CD4-positive, alpha-beta T cell treated with Interleukin-15 for 4 hours (primary cell): ENCODE measurements around the gene KRTAP9-8.
"Not testable (repeated sequence)": the region's sequence is repeated elsewhere in the genome, so short reads cannot be mapped to it uniquely, and the experiment has no call there.

Source experiments
- DNase-seq: peaks from one replicate; pipeline ENCODE4 v3.0.0-alpha.2; 2020; ENCODE audit warnings: low spot score

The KRTAP9-8 gene, protein sequence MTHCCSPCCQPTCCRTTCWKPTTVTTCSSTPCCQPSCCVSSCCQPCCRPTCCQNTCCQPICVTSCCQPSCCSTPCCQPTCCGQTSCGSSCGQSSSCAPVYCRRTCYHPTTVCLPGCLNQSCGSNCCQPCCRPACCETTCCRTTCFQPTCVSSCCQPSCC

GRCh38 chr17:41237949-41238437 lies at the start of gene KRTAP9-8:
Gene KRTAP9-8, plus strand, starts transcription at chr17:41237999. Its CDS starts 53 bp downstream, at chr17:41238052.
- not testable (repeated sequence) for DNase-seq

- not testable (repeated sequence) for DNase-seq
Observed at GRCh38 chr17:41189837-41190318, 47.9 kb upstream of the KRTAP9-8 start, which contains the start of gene KRTAP9-1. Gene KRTAP9-1, plus strand, starts transcription at chr17:41189887. Its CDS starts 0 bp downstream, at chr17:41189887.

GRCh38 chr17:41190328-41190727 lies 47.5 kb upstream of the KRTAP9-8 start:
- DNase-seq = no peak

GRCh38 chr17:41196068-41196467 lies 41.7 kb upstream of the KRTAP9-8 start:
- DNase-seq = no peak

DNA sequence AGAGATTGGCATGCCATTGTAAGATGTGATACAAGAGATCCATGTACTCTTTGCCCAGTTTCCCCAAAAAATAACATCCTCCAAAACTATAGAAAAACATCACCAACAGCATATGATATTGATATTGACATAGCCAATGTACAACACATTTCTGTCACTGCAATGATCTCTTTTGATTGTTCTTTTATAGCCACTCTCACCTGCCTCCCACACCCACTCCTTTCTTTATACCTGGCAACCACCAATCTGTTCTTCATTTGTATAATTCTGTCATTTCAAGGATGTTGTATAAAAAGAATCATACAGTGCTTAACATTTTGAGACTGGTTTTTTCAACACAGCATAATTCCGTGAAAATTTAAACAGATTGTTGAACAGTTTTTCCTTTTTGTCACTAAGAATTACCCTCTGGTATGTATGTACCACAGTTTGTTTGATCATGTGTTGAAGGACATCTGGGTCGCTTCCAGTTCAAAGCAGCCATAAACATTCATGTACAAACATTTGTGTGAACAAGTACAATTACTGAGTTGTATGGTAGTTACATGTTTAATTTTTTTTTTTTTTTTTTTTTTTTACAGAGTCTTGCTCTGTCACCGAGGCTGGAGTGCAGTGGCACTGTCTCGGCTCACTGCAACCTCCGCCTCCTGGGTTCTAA lies 38.2 kb upstream of the KRTAP9-8 start:
- no peak for DNase-seq

- no peak for DNase-seq
Observed at GRCh38 chr17:41211845-41212466, 25.8 kb upstream of the KRTAP9-8 start.

GRCh38 chr17:41212524-41213169 lies 25.2 kb upstream of the KRTAP9-8 start:
- DNase-seq = no peak

DNA sequence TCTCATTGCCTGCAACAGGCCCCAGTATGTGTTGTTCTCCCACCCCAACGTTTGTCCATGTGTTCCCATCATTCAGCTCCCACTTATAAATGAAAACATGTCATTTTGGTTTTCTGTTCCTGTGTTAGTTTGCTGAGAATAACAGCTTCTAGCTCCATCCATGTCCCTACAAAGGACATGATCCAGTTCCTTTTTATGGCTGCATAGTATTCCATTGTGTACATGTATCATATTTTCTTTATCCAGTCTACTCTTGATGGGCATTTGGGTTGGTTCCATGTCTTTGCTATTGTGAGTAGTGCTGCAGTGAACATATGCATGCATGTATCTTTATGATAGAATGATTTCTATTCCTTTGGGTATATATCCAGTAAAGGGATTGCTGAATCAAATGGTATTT lies 22.1 kb upstream of the KRTAP9-8 start:
- no peak for DNase-seq

DNA sequence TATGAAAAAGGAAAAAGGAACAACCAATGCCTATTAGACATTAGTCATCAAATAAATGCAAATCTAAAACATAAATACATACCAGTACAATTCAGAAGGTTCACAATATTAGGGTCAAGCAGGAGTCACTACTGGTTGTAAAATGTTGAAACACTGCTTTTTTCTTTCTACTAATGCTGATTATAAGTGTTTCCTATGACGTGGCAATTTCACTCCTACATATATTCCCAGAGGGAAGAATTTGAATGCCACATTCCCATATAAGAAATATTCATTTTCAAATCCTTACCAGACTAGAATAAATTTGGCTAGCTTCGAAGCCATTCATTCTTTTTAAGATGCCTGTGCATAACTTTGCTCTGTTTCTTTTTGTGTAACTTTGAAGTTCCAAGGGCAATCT lies 14.0 kb upstream of the KRTAP9-8 start:
- DNase-seq = no peak

GRCh38 chr17:41226051-41226450 lies 11.7 kb upstream of the KRTAP9-8 start:
- DNase-seq = no peak

- DNase-seq = not testable (repeated sequence)
Observed at GRCh38 chr17:41226598-41227095, 11.2 kb upstream of the KRTAP9-8 start, which contains the start of gene KRTAP9-2. Gene KRTAP9-2, plus strand, starts transcription at chr17:41226648. Its CDS starts 7 bp downstream, at chr17:41226655.

- DNase-seq = no peak
Observed at GRCh38 chr17:41230094-41230493, 7.7 kb upstream of the KRTAP9-8 start.

DNA sequence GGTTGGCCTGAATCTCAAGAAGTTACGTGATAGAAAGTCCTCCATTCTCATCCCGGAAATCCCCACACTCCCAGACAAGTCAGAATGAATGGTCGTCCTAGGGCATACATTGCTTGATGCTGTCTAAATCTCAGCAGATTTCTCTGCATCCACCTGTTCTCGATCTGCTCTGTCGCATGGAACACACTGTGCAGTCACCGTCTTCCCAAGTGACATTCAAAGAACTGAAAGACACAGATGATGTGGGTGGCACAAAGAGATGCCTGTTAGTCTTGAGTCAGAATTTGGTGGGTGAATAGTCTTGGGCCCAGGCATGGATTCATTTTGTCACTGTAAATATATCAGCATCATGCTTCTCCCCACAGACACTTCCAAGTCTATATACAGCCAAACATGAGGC lies 6.1 kb upstream of the KRTAP9-8 start:
- DNase-seq = no peak

DNA sequence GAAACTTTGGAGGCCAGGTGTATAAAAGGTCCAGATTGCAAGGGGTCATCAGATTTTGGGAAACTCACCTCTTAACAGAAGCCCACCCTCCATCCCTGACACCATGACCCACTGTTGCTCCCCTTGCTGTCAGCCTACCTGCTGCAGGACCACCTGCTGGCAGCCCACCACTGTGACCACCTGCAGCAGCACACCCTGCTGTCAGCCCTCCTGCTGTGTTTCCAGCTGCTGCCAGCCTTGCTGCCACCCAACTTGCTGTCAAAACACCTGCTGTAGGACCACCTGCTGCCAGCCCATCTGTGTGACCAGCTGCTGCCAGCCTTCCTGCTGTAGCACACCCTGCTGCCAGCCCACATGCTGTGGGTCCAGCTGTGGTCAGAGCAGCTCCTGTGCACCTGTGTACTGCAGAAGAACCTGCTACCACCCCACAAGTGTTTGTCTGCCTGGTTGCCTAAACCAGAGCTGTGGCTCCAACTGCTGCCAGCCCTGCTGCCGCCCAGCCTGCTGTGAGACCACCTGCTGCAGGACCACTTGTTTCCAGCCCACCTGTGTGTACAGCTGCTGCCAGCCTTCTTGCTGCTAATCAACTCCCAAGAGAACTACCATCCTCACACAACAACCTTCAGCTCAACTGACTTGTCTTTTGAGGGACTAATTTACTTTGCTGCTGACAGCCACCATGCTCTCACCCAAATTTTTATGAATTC lies 5.2 kb upstream of the KRTAP9-8 start, which contains the start of gene KRTAP9-3:
Gene KRTAP9-3 (plus strand): TSS at position 51 of the 707 bp plus-strand sequence. CDS start 53 bp downstream, at position 104.
- not testable (repeated sequence) for DNase-seq

- not testable (repeated sequence) for DNase-seq
Observed at GRCh38 chr17:41237116-41237515, 683 bp upstream of the KRTAP9-8 start.

- not testable (repeated sequence) for DNase-seq
Observed at GRCh38 chr17:41246995-41247787, 9.4 kb downstream of the KRTAP9-8 start.

GRCh38 chr17:41249637-41250240 lies 11.9 kb downstream of the KRTAP9-8 start, which contains the start of gene KRTAP9-4:
Gene KRTAP9-4, plus strand, starts transcription at chr17:41249687. Its CDS starts 34 bp downstream, at chr17:41249721.
- DNase-seq = not testable (repeated sequence)

- DNase-seq = no peak
Observed at GRCh38 chr17:41251261-41251660, 13.5 kb downstream of the KRTAP9-8 start.

- no peak for DNase-seq
Observed at GRCh38 chr17:41254861-41255260, 17.1 kb downstream of the KRTAP9-8 start.
